ENCODE results near the gene LRP10.

The LRP10 gene

DNA sequence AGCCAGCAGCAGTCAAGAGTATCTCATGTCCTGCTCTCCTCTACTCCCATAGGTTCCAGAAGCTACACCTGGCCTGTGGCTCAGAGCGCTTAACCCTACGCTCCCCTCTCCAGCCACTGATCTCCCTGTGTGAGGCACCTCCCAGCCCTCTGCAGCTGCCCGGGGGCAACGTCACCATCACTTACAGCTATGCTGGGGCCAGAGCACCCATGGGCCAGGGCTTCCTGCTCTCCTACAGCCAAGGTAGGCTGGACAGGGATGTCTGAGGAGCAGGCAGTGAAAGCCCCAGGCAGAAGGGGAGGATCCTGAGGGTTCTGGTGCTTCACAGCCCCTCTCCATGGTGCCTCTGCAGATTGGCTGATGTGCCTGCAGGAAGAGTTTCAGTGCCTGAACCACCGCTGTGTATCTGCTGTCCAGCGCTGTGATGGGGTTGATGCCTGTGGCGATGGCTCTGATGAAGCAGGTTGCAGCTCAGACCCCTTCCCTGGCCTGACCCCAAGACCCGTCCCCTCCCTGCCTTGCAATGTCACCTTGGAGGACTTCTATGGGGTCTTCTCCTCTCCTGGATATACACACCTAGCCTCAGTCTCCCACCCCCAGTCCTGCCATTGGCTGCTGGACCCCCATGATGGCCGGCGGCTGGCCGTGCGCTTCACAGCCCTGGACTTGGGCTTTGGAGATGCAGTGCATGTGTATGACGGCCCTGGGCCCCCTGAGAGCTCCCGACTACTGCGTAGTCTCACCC is 3.6 kb downstream of the LRP10 start:
- H3K36me3 ChIP-seq (ENCODE audit: control insufficient read depth in 1 of 2, insufficient read depth in 2 of 2, low read length in 2 of 2), result peaks cover 42 to 52% of the 10 kb centered on the region in 2 experiments
- no peak overlapping the region for H4K91ac ChIP-seq (ENCODE audit: low read depth, low read length)
- peaks cover 4% of the 10 kb centered on the region for H3K9me3 ChIP-seq (ENCODE audit: insufficient read depth, low read depth, low read length)
- H3K4ac ChIP-seq (ENCODE audit: low read depth, low read length), result no peak overlapping the region
- no peak overlapping the region for H2BK5ac ChIP-seq (ENCODE audit: low read depth, low read length, poor library complexity)
- no peak overlapping the region for H4K8ac ChIP-seq (ENCODE audit: low read depth, low read length)
- H3K4me3 ChIP-seq (ENCODE audit: low read depth, low read length), result no peak overlapping the region
- peaks cover 7% of the 10 kb centered on the region for H3K79me2 ChIP-seq (ENCODE audit: control insufficient read depth, insufficient read depth, low read length, poor library complexity)
- no peak for DNase-seq
- no peak overlapping the region for H3K9ac ChIP-seq (ENCODE audit: low read length)
- no peak overlapping the region for H3K27ac ChIP-seq (ENCODE audit: low read depth, low read length)
- peaks cover 4 to 5% of the 10 kb centered on the region in 2 experiments for H3K4me1 ChIP-seq (ENCODE audit: control insufficient read depth in 1 of 2, insufficient read depth in 2 of 2, low read length in 2 of 2)
- H4K12ac ChIP-seq (ENCODE audit: low read depth, low read length), result no peak overlapping the region
- H3K27me3 ChIP-seq (ENCODE audit: insufficient read depth, low read length), result no peaks in the 10 kb centered on the region
- no peak overlapping the region for H2AK5ac ChIP-seq (ENCODE audit: low read length)
- H2BK12ac ChIP-seq (ENCODE audit: low read length), result no peak overlapping the region
- no peak overlapping the region for H3K18ac ChIP-seq (ENCODE audit: low read length)
- no peak overlapping the region for H3K4me2 ChIP-seq (ENCODE audit: low read length)
- no peak overlapping the region for H3K23ac ChIP-seq (ENCODE audit: low read length)
- H2BK120ac ChIP-seq (ENCODE audit: insufficient read depth, low read length, poor library complexity), result no peak overlapping the region
- WGBS (ENCODE audit: extremely low coverage, insufficient coverage, insufficient read length), result no CpG with 5 or more reads among the region's 15 CpGs
- peaks cover 11% of the 10 kb centered on the region for H3K79me1 ChIP-seq (ENCODE audit: low read length)
- no peak overlapping the region for H2AFZ ChIP-seq (ENCODE audit: insufficient read depth, low read length, poor library complexity)
- no peak overlapping the region for H3K14ac ChIP-seq (ENCODE audit: low read length)

DNA sequence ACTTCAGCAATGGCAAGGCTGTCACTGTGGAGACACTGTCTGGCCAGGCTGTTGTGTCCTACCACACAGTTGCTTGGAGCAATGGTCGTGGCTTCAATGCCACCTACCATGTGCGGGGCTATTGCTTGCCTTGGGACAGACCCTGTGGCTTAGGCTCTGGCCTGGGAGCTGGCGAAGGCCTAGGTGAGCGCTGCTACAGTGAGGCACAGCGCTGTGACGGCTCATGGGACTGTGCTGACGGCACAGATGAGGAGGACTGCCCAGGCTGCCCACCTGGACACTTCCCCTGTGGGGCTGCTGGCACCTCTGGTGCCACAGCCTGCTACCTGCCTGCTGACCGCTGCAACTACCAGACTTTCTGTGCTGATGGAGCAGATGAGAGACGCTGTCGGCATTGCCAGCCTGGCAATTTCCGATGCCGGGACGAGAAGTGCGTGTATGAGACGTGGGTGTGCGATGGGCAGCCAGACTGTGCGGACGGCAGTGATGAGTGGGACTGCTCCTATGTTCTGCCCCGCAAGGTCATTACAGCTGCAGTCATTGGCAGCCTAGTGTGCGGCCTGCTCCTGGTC is 4.3 kb downstream of the LRP10 start:
- no peak for DNase-seq
- H3K23ac ChIP-seq (ENCODE audit: low read length), result no peak overlapping the region
- H3K18ac ChIP-seq (ENCODE audit: low read length), result no peak overlapping the region
- H4K12ac ChIP-seq (ENCODE audit: low read depth, low read length), result no peak overlapping the region
- no peak overlapping the region for H3K9ac ChIP-seq (ENCODE audit: low read length)
- H3K27ac ChIP-seq (ENCODE audit: low read depth, low read length), result no peak overlapping the region
- no peak overlapping the region for H3K4me2 ChIP-seq (ENCODE audit: low read length)
- H3K9me3 ChIP-seq (ENCODE audit: insufficient read depth, low read depth, low read length), result peaks cover 4% of the 10 kb centered on the region
- no peaks in the 10 kb centered on the region for H3K27me3 ChIP-seq (ENCODE audit: insufficient read depth, low read length)
- H3K4ac ChIP-seq (ENCODE audit: low read depth, low read length), result no peak overlapping the region
- H3K4me3 ChIP-seq (ENCODE audit: low read depth, low read length), result no peak overlapping the region
- H3K79me1 ChIP-seq (ENCODE audit: low read length), result peaks cover 11% of the 10 kb centered on the region
- peaks cover 7% of the 10 kb centered on the region for H3K79me2 ChIP-seq (ENCODE audit: control insufficient read depth, insufficient read depth, low read length, poor library complexity)
- H2BK120ac ChIP-seq (ENCODE audit: insufficient read depth, low read length, poor library complexity), result no peak overlapping the region
- peaks cover 4 to 5% of the 10 kb centered on the region in 2 experiments for H3K4me1 ChIP-seq (ENCODE audit: control insufficient read depth in 1 of 2, insufficient read depth in 2 of 2, low read length in 2 of 2)
- H3K14ac ChIP-seq (ENCODE audit: low read length), result no peak overlapping the region
- H4K91ac ChIP-seq (ENCODE audit: low read depth, low read length), result no peak overlapping the region
- peaks cover 42 to 52% of the 10 kb centered on the region in 2 experiments for H3K36me3 ChIP-seq (ENCODE audit: control insufficient read depth in 1 of 2, insufficient read depth in 2 of 2, low read length in 2 of 2)
- no peak overlapping the region for H4K8ac ChIP-seq (ENCODE audit: low read depth, low read length)
- WGBS (ENCODE audit: extremely low coverage, insufficient coverage, insufficient read length), result no CpG with 5 or more reads among the region's 20 CpGs
- H2BK5ac ChIP-seq (ENCODE audit: low read depth, low read length, poor library complexity), result no peak overlapping the region
- H2AK5ac ChIP-seq (ENCODE audit: low read length), result no peak overlapping the region
- H2AFZ ChIP-seq (ENCODE audit: insufficient read depth, low read length, poor library complexity), result no peak overlapping the region
- H2BK12ac ChIP-seq (ENCODE audit: low read length), result no peak overlapping the region

DNA sequence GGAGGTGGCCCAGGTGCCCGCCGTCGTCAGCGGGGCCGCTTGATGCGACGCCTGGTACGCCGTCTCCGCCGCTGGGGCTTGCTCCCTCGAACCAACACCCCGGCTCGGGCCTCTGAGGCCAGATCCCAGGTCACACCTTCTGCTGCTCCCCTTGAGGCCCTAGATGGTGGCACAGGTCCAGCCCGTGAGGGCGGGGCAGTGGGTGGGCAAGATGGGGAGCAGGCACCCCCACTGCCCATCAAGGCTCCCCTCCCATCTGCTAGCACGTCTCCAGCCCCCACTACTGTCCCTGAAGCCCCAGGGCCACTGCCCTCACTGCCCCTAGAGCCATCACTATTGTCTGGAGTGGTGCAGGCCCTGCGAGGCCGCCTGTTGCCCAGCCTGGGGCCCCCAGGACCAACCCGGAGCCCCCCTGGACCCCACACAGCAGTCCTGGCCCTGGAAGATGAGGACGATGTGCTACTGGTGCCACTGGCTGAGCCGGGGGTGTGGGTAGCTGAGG is 5.5 kb downstream of the LRP10 start:
- DNase-seq, result no peak
- Histone ChIP-seq H3K9ac (ENCODE audit: low read length) (no peak overlapping the region), H3K4me2 (ENCODE audit: low read length) (no peak overlapping the region), H3K4me3 (ENCODE audit: low read depth, low read length) (no peak overlapping the region), H4K8ac (ENCODE audit: low read depth, low read length) (no peak overlapping the region), H3K36me3 (ENCODE audit: control insufficient read depth in 1 of 2, insufficient read depth in 2 of 2, low read length in 2 of 2) (peaks cover 42 to 52% of the 10 kb centered on the region in 2 experiments), H2AK5ac (ENCODE audit: low read length) (no peak overlapping the region), H3K79me1 (ENCODE audit: low read length) (peaks cover 4% of the 10 kb centered on the region), H3K27ac (ENCODE audit: low read depth, low read length) (no peak overlapping the region), H3K14ac (ENCODE audit: low read length) (no peak overlapping the region), H2BK5ac (ENCODE audit: low read depth, low read length, poor library complexity) (no peak overlapping the region), H3K27me3 (ENCODE audit: insufficient read depth, low read length) (no peaks in the 10 kb centered on the region), H3K9me3 (ENCODE audit: insufficient read depth, low read depth, low read length) (peaks cover 4% of the 10 kb centered on the region), H3K4me1 (ENCODE audit: control insufficient read depth in 1 of 2, insufficient read depth in 2 of 2, low read length in 2 of 2) (peaks cover 4 to 5% of the 10 kb centered on the region in 2 experiments), H4K91ac (ENCODE audit: low read depth, low read length) (no peak overlapping the region), H2BK12ac (ENCODE audit: low read length) (no peak overlapping the region), H3K23ac (ENCODE audit: low read length) (no peak overlapping the region), H3K79me2 (ENCODE audit: control insufficient read depth, insufficient read depth, low read length, poor library complexity) (peaks cover 3% of the 10 kb centered on the region), H3K4ac (ENCODE audit: low read depth, low read length) (no peak overlapping the region), H3K18ac (ENCODE audit: low read length) (no peak overlapping the region), H2AFZ (ENCODE audit: insufficient read depth, low read length, poor library complexity) (no peak overlapping the region), H2BK120ac (ENCODE audit: insufficient read depth, low read length, poor library complexity) (no peak overlapping the region), H4K12ac (ENCODE audit: low read depth, low read length) (no peak overlapping the region)
- no CpG with 5 or more reads among the region's 22 CpGs for WGBS (ENCODE audit: extremely low coverage, insufficient coverage, insufficient read length)

DNA sequence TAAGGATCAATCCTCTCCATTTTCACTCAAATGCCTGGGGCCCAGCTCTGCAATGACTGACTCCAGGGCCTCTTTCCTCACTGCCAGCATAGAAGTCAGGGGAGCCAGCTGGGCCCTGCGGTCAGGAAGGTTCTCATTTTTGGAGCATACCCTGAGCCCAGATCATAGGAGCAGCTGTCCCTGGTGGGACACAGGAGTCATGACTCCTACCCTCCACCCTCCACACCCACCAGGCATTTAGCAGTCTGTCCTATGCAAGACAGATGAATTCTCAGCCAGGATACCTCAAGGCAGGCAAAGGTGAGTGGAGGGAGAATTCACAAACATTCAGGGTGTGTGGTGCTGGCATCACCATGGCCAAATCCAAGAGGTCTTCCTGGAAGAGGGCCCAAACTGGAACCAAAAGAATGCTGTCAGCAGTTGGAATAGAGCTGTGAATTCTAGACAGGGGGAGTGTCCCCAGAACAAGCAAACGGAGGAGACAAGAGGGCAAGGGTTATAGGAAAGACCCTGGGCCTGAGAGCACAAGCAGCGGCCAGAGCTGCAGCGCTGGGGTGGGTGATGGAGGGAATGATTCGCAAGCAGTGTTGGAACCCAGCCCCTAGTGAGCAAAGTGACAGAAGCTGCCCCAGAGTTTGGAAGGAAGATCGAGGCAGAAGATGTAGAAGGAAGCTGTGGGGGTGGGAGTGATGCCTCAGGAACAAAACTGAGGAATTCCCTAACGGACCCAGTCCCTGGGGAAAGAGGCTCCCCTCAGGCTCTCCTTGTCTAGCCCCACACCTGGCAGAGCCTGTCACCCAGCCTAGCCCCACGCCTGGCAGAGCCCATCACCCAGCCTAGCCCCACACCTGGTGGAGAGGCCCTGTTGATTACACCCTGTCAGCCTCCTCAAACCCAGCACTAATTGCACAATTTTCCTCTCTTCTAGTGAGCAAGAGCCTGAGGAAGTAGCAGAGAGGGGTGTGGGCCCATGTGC is 7.0 kb downstream of the LRP10 start:
- no peak overlapping the region for H3K4me3 ChIP-seq (ENCODE audit: low read depth, low read length)
- H3K27ac ChIP-seq (ENCODE audit: low read depth, low read length), result no peak overlapping the region
- H2AFZ ChIP-seq (ENCODE audit: insufficient read depth, low read length, poor library complexity), result no peak overlapping the region
- no peak overlapping the region for H4K91ac ChIP-seq (ENCODE audit: low read depth, low read length)
- no peak overlapping the region for H3K4ac ChIP-seq (ENCODE audit: low read depth, low read length)
- H4K8ac ChIP-seq (ENCODE audit: low read depth, low read length), result no peak overlapping the region
- no peak overlapping the region for H2BK12ac ChIP-seq (ENCODE audit: low read length)
- no peaks in the 10 kb centered on the region for H3K79me2 ChIP-seq (ENCODE audit: control insufficient read depth, insufficient read depth, low read length, poor library complexity)
- no peak overlapping the region for H2BK120ac ChIP-seq (ENCODE audit: insufficient read depth, low read length, poor library complexity)
- H3K36me3 ChIP-seq (ENCODE audit: control insufficient read depth in 1 of 2, insufficient read depth in 2 of 2, low read length in 2 of 2), result peaks cover 40 to 52% of the 10 kb centered on the region in 2 experiments
- WGBS (ENCODE audit: extremely low coverage, insufficient coverage, insufficient read length), result no CpG with 5 or more reads among the region's 8 CpGs
- peak; percentile 88 to 90 for DNase-seq
- no peak overlapping the region for H3K4me2 ChIP-seq (ENCODE audit: low read length)
- H4K12ac ChIP-seq (ENCODE audit: low read depth, low read length), result no peak overlapping the region
- H3K23ac ChIP-seq (ENCODE audit: low read length), result no peak overlapping the region
- H3K9me3 ChIP-seq (ENCODE audit: insufficient read depth, low read depth, low read length), result peaks cover 4% of the 10 kb centered on the region
- H3K79me1 ChIP-seq (ENCODE audit: low read length), result peaks cover 5% of the 10 kb centered on the region
- H3K27me3 ChIP-seq (ENCODE audit: insufficient read depth, low read length), result no peaks in the 10 kb centered on the region
- H2BK5ac ChIP-seq (ENCODE audit: low read depth, low read length, poor library complexity), result no peak overlapping the region
- no peak overlapping the region for H3K18ac ChIP-seq (ENCODE audit: low read length)
- no peak overlapping the region for H3K9ac ChIP-seq (ENCODE audit: low read length)
- H2AK5ac ChIP-seq (ENCODE audit: low read length), result no peak overlapping the region
- H3K14ac ChIP-seq (ENCODE audit: low read length), result no peak overlapping the region
- peaks cover 7 to 13% of the 10 kb centered on the region in 2 experiments for H3K4me1 ChIP-seq (ENCODE audit: control insufficient read depth in 1 of 2, insufficient read depth in 2 of 2, low read length in 2 of 2)
